MM.1S (cell line): ENCODE data around the gene SPATA19.

ENCODE experiments used
- EZH2 ChIP-seq: fragments of 300-600 bp; sonication (generic); optimal IDR thresholded peaks from 2 replicates; pipeline ENCODE3; 2017; ENCODE audit warnings: low read depth, mild to moderate bottlenecking, antibody characterized with exemption, low read length, mixed read lengths
- TF ChIP-seq, protein P1 (sequence below): fragments of 300-600 bp; sonication (generic); IDR thresholded peaks from 2 replicates; pipeline ENCODE4 v1.5.1; 2016; ENCODE audit warnings: antibody characterized with exemption, low read length, mixed read lengths

DNA sequence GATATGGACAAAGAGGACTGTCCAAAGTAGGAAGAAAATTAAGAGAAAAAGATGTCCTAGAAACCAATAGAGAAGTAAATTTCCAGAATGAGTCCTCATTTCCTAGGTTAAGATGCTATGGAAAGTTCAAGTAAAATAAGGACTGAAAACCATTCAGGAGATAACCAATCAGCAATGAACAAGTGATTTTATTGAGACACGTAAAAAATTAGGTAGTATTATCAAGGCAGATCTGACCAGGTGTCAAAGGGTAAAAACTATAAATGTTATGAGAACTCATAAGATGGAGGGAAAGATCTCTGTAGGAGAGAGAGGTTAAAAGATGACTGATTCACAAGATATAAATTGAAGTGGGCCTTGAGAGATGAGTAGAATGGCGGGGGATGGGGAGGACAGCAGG lies 50.2 kb downstream of the SPATA19 start:
- no peak for TF ChIP-seq EZH2
- TF ChIP-seq, protein P1, sequence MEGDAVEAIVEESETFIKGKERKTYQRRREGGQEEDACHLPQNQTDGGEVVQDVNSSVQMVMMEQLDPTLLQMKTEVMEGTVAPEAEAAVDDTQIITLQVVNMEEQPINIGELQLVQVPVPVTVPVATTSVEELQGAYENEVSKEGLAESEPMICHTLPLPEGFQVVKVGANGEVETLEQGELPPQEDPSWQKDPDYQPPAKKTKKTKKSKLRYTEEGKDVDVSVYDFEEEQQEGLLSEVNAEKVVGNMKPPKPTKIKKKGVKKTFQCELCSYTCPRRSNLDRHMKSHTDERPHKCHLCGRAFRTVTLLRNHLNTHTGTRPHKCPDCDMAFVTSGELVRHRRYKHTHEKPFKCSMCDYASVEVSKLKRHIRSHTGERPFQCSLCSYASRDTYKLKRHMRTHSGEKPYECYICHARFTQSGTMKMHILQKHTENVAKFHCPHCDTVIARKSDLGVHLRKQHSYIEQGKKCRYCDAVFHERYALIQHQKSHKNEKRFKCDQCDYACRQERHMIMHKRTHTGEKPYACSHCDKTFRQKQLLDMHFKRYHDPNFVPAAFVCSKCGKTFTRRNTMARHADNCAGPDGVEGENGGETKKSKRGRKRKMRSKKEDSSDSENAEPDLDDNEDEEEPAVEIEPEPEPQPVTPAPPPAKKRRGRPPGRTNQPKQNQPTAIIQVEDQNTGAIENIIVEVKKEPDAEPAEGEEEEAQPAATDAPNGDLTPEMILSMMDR = no peak
